HG02852 (cell line): ENCODE results near the gene LRIG3.
"Not testable (repeated sequence)": the region's sequence is repeated elsewhere in the genome, so short reads cannot be mapped to it uniquely, and the experiment has no call there.

Experiments
- ATAC-seq: cut with Tn5 transposase; IDR thresholded peaks from one replicate; pipeline ENCODE4 v1.9.1; 2021; ENCODE audit warnings: mild to moderate bottlenecking, moderate library complexity; ENCODE audit not compliant: unreplicated experiment

The LRIG3 gene, protein sequence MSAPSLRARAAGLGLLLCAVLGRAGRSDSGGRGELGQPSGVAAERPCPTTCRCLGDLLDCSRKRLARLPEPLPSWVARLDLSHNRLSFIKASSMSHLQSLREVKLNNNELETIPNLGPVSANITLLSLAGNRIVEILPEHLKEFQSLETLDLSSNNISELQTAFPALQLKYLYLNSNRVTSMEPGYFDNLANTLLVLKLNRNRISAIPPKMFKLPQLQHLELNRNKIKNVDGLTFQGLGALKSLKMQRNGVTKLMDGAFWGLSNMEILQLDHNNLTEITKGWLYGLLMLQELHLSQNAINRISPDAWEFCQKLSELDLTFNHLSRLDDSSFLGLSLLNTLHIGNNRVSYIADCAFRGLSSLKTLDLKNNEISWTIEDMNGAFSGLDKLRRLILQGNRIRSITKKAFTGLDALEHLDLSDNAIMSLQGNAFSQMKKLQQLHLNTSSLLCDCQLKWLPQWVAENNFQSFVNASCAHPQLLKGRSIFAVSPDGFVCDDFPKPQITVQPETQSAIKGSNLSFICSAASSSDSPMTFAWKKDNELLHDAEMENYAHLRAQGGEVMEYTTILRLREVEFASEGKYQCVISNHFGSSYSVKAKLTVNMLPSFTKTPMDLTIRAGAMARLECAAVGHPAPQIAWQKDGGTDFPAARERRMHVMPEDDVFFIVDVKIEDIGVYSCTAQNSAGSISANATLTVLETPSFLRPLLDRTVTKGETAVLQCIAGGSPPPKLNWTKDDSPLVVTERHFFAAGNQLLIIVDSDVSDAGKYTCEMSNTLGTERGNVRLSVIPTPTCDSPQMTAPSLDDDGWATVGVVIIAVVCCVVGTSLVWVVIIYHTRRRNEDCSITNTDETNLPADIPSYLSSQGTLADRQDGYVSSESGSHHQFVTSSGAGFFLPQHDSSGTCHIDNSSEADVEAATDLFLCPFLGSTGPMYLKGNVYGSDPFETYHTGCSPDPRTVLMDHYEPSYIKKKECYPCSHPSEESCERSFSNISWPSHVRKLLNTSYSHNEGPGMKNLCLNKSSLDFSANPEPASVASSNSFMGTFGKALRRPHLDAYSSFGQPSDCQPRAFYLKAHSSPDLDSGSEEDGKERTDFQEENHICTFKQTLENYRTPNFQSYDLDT

DNA sequence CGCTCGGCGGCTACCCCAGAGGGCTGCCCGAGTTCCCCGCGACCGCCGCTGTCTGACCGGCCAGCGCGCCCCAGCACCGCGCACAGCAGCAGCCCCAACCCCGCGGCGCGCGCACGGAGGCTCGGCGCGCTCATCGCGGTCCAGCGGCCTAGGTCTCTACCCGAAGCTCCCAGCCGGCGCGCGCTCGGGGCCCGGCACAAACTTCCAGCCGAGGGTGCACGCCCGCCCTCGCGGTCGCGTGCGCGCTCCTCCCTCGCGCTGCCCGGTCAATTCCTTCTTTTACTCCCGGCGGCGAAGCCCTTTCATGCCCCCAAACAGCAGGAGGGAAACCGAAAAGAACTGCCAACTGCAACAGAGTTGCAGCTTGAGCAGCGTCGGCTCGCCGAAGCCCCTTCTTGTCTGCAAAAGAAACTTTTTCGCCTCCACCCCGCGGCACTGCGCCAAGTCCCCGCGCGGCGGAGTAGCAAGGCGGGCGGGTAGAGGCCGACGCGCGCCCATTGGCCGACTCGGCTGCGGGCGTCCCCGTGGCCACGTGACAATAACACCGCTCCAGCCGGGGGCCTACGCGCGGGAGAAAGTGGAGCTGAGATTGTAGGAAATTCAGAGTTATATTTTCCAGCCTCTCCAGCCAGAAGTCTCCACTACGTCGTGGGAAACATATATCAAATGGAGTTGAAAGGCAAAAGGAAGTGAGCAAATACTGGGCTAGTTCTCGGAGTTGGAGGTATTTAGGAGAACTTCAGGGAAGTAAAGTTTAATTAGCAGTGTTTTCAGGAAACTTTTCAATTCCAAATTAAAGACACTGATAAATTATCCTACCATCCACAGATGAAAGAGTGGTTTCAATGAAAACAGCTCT lies at the start of gene LRIG3:
Gene LRIG3, minus strand, starts transcription at position 403 of the 859 bp plus-strand sequence. Its CDS starts 269 bp downstream, at position 134.
- peak; percentile 89 for ATAC-seq

DNA sequence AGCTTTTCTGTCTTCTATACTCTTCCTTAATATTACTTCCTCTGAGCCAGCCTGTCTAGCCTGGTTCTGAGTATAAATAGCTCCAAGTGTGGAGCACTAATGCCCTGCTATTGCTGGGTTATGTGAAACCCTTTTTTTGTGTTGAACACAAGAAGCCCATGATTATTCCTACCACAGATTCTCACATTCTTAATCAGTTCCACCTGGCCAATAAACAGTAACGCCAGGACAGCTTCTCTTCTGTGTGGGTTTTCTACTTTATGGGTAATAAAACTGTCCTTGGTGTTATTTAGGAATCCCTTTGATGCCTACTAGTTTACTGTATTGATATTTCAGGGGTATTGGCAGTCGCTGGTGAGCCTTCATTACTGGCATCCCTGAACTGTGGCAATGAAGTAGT lies 48.9 kb upstream of the LRIG3 start:
- no peak for ATAC-seq

DNA sequence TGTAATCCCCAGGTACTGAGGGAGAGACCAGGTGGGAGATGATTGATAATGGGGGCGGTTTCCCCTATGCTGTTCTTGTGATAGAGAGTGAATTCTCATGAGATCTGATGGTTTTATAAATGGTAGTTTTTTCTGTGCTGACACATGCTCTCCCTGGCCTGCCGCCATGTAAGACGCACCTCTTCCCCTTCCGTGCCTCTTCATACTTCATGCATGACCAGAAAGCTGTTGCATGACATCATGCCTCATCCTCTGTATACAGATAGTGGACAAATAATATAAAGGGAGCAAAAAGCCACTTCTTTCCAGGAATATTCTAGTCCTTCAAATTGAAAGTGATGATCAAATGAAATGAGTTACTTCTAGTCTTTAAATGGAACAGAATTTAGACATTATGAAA lies 47.3 kb upstream of the LRIG3 start:
- ATAC-seq = no peak

DNA sequence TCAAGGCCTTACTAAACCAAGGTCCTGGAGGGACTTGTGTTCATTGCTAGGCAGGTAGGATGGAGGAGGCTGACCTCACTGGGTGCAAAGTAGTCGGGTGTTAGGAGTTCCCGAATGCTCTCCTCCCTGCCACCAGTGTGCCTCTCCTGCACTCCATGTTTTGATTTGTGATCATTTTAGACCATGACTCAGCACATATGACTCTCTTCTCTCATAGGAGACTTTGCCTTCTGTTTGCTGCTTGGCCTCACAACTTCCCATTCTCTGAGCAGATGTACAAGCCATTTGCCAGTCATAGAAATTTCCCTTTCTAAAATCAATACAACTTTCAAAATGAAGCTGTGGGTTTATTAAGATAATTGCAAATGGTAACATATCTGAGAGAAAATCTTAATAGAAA lies 46.6 kb upstream of the LRIG3 start:
- ATAC-seq = no peak

DNA sequence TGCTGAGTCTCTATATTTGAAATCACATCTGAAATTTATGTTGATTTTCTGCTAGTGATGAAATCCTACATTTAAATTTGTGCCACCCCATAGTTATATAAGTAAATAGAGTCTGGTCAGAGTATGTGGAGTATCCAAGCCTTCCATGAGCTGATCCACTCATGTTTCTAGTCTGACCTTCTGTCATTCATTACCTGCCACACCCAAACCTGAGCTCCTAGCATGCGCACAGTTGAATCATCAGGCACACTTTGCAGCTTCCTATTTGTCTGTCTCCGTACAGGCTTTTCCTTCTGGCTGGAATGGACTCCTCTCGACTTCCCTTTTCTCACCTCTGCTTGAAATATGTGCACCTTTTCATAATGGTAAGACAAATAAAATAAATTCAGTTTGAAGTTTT lies 45.3 kb upstream of the LRIG3 start:
- ATAC-seq = no peak

DNA sequence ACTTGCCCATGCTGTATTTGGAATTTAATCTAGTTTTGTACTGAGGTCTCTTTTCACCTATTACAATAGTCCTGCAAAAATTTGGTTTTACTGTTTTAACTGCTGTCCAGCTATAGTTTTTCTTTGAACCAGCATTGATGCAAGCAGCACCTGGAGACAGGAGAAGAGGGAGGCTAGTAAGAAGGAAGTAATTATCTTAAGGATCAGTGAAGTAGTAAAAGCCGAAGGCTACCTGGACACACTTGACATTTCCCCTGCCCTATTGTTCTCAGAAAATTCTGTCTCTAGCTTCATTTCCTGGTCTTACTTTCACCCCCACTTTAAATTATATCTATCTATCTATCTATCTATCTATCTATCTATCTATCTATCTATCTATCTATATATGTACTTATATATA lies 43.5 kb upstream of the LRIG3 start:
- no peak for ATAC-seq

DNA sequence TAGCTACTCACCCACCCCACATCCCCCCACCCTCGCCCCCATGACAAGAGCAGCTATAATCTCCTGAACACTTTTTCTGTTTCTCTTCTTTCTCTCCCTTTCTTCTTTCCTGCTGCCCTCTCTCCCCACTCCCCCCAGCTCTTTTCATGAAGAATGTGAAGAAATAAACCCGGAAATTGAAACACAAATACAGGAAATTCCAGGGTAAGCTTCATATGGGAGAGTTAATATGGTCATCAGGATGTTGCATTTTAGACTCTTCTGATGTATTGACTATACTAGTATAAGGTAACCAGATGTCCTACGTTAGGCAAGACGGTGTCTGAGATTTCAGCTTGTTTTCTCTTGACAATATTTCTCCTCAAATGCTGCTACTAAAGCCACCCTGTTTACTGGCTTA lies 41.6 kb upstream of the LRIG3 start:
- no peak for ATAC-seq

DNA sequence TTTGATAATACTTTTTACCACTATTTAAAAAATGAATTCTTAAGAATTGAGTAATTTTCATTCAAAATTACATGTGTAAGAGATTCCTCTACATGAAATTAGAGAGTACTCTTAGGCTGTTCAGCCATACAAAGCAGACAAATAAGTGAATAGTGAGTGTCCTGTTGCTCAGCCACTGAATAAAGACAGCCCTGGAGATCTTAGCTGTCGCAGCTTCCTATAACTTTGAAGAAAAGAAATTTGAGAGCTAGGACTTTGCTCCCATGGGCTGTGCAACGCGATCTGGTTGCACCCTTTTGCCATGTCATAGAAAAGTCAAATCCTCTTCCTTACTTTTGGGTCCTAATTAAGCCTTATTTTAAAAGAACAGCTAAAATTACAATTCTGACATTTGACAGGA lies 40.9 kb upstream of the LRIG3 start:
- ATAC-seq = no peak

DNA sequence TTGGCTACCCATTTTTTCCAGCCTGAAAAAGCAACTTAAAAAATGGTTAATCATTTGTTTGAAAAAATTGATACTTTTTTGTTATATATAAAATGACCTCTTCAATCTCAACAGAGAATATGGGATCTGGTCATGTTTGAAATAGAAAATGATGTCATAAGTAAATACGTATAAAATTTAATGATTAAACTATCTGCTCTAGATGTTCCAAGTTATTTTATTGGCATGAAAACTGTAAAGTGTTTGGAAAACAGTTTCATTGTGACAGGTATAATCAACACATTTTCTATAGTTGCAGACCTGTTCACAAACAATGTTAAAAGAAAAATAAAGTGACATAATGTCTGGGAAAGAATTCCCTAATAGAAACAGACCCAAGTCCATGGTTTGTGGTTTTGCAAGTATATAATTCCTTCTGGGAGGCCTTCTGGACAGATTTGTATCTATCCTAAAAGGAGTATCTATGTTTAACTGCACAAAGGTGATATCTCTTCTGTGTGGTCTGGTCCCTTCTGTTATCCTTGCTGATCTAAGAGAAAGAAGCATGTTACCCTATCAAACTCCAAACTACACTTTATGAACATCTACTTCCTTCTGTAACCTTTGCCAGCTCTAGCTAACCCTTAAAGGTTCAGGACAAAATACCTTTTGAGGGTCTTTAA lies 39.5 kb upstream of the LRIG3 start:
- no peak for ATAC-seq

DNA sequence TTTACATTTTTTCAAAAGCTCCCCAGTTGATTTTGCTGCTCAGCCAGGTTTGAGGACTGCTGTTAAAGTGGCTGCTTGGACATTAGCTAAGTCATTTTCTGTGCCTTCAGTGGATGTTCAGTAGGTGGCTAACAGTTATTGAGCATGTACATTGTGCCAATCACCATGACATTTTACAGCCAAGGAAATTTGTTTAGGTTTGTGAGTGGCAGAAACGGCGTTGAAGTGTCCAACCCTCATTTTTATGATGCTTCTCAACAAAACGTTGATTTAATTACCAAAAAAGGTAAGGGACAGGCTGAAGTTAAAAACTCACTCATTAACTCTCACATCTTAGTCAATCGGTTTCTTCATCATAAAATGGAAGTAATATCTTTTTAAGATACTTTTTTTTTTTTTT lies 37.0 kb upstream of the LRIG3 start:
- ATAC-seq = no peak

DNA sequence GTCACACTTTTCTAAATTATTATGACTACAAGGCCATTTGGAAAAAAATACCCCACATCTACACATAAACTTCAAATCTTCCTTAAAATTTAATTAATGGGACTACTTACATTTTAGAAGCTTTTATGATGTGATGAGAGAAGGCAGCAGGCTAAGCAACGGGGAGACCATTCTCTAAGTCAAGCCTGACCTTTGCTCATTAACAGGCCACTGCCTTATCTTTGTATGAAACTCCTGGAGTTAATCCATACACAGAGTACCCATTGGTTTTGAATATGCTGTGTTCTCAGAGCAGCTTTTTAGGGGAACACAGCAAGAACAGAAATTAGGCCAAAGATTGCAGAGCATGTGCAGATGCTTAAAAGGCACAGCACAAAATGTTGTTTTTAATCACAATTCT lies 35.5 kb upstream of the LRIG3 start:
- no peak for ATAC-seq

DNA sequence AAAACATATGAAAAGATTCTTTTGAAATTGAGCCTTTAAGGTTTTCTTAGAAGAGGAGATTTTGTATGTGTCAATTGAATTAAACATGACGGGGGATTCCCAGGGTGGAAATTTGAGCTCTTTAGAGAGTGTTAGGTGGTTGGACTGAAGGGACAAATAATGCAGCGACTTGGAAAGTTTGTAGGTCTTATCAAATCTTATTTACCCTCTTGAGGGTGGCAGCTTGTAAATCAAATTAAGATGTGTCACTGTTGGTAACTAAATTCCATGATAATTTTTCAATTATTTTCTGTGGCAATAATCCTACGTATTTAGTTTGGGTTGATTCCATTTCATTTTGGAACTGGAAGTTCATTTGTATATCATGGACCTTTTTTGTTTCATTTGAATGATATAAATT lies 33.7 kb upstream of the LRIG3 start:
- ATAC-seq = no peak

DNA sequence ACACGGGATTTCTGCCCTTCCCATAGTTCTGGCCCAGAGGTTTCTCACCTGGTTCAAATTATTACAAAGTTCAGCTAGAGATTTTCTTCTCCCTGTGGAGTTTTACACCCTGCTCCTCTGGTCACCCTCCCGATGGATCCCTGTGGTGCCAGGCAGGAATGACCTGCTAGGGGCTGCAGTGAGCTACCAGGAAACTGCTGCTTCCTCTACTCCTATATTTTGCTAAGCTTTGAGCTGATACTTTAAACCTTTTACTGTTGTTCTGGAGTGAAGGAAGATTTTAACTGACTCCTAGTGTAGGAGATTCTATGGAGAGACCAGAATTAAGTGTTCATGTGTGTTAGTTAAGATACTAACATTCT lies 30.4 kb upstream of the LRIG3 start:
- no peak for ATAC-seq

DNA sequence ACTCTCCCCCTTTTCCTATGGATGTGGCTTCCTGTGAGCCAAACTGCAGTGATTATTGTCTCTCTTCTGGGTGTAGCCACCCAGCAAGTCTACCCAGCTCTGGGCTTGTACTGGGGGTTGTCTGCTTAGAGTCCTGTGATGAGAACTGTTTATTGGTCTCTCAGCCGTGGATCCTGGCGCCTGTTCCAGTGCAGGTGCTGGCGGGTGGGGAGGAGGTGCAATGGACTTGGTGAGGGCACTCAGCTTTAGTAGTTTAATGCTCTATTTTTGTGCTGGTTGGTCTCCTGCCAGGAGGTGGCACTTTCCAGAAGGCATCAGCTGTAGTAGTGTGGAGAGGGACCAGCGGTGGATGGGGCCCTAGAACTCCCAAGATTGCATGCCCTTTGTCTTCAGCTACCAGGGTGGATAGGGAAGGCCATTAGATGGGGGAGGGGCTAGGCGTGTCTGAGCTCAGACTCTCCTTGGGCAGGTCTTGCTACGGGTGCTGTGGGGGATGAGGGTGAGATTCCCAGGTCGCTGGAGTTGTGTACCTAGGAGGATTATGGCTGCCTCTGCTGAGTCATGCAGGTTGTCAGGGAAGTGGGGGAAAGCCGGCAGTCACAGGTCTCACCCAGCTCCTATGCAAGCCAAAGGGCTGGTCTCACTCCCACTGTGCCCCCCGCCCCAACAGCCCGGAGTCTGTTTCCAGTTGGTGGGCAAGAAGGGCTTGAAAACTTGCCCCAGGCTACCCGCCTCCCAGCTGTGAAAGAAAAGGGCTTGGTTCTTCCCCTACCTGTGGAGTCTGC lies 29.8 kb upstream of the LRIG3 start:
- ATAC-seq = not testable (repeated sequence)

DNA sequence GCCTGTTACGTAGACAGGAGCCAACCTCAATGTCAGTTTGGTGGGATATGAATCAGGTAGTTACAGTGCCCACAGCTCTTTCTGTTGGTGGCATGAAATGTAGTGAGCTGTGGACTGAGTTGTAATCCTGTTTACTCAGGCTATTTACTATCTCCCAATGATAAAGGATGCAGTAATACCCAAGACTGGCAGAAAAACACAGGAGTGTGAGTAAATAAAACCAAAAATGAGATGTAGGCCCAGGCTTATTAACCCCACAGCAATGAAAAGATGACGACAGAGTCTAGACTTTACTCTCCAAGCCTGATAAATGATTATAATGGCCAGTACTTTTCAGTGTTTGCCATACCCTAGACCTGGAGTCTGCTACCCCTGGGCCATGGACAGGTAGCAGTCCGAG lies 22.8 kb upstream of the LRIG3 start:
- no peak for ATAC-seq

DNA sequence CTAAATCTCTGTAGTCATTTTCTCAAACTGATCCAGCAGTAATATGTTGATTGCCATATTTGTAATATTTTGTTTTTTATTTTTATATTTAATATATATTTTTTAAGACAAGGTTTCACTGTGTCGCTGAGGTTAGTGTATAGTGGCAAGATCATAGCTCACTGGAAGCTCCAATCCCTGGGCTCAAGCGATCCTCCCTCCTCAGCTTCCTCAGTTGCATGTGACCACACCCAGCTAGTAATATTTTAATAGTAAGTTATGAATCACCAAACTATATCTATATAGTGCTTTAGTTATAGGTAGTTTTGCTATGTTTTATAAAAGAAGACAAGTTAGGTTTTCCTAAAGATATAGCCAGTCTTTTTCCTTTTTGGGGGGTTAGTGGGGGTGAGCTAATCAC lies 22.0 kb upstream of the LRIG3 start:
- no peak for ATAC-seq

DNA sequence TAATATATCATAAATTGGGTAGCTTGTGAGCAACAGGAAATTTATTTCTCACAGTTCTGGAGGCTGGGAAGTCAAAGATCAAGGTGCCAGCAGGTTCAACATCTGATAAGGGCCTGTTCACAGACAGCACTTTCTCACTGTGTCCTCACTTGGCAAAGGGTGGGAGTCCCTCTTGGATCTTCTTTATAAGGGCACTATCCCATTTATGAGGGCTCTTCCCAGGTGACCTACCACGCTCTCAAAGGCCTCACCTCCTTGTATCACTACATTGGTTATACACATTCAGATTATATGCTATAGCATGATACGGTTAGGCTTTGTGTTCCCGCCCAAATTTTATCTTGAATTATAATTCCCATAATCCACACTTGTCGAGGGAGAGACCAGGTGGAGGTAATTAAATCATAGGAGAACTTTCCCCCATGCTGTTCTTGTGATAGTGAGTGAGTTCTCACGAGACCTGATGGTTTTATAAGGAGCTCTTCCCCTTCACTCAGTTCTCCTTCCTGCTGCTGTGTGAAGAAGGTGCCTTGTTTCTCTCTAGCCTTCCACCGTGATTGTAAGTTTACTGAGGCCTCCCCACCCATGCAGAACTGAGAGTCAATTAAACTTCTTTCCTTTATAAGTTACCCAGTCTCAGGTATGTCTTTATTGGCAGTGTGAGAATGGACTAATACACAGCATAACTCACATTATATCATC lies 19.2 kb upstream of the LRIG3 start:
- ATAC-seq = no peak

DNA sequence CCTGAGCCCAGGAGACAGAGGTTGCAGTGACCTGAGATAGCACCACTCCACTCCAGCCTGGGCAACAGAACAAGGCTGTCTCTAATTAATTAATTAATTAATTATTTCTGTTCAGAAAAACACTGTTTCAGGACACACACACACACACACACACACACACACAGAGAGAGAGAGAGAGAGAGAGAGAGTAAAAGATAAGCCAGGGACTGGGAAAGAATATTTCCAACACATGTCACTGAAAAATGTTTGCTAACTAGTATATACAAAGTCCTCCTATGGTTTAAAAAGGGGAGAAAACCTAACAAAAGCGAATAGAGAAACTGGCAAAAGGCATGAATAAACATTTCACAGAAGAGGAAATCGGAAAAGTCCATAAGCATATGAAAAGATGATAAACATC lies 18.1 kb upstream of the LRIG3 start:
- no peak for ATAC-seq

DNA sequence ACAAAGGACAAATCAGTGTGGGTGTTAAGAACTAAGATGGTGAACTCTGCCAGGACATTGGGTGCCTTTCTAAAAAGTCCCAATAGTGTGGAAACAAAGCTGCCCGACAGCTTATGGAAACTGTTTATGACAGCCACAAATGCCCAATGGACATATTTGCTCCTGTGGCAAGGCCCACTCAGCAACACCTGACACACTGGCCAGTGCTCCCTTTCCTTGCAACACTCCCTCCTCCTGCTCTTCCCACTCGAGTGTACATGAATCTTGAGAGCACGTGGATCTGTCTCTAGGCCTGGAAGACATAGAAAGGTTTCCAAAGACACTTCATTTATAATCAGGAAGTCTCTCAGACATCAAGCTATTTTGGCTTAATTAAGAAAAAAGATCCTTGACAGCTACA lies 14.2 kb upstream of the LRIG3 start:
- ATAC-seq = no peak
